Spleen (tissue), 11 donors: Measurements from ENCODE around the gene TEX38. TPM values are rescaled to one million over a fixed set of nuclear protein-coding genes. Genes with fewer than 3 reads are reported as not detected.

Experiments used
- DNase-seq: peaks from one replicate; pipeline ENCODE4 v3.0.0-alpha.2; 2020
- H3K27ac ChIP-seq, 8 donors: fragments of 200-600 bp; sonication (generic) in 7 of 8; 1 replicate in 4 of 8; 2 replicates in 4 of 8; pipeline versions ENCODE4 v1.5.0 to v1.8.0; 2016 to 2021; ENCODE audit warnings: inconsistent platforms in 4 of 8, mild to moderate bottlenecking in 4 of 8, moderate library complexity in 1 of 8
- H3K27me3 ChIP-seq, 7 donors: fragments of 200-600 bp; sonication (generic) in 6 of 7; replicated peaks in 1 of 7; 1 replicate in 4 of 7; 2 replicates in 3 of 7; pipeline versions ENCODE4 v1.5.0 to v1.8.0; 2016 to 2021; ENCODE audit warnings: inconsistent platforms in 3 of 7, mild to moderate bottlenecking in 1 of 7
- H3K36me3 ChIP-seq, 6 donors: fragments of 200-600 bp; sonication (generic) in 5 of 6; 1 replicate in 4 of 6; 2 replicates in 2 of 6; pipeline versions ENCODE4 v1.5.0 to v1.8.0; 2016 to 2021; ENCODE audit warnings: inconsistent platforms in 2 of 6
- H3K4me1 ChIP-seq, 6 donors: fragments of 200-600 bp; sonication (generic) in 5 of 6; 1 replicate in 3 of 6; 2 replicates in 3 of 6; pipeline versions ENCODE4 v1.5.0 to v1.8.0; 2016 to 2021; ENCODE audit warnings: inconsistent platforms in 3 of 6
- H3K4me3 ChIP-seq, 8 donors: fragments of 200-600 bp; sonication (generic) in 7 of 8; 1 replicate in 4 of 8; 2 replicates in 4 of 8; pipeline versions ENCODE4 v1.5.0 to v1.8.0; 2016 to 2021; ENCODE audit warnings: inconsistent platforms in 4 of 8, mild to moderate bottlenecking in 4 of 8, moderate library complexity in 2 of 8
- H3K9me3 ChIP-seq, 8 donors: fragments of 200-600 bp; sonication (generic) in 7 of 8; 1 replicate in 4 of 8; 2 replicates in 4 of 8; pipeline versions ENCODE4 v1.5.0 to v1.8.0; 2016 to 2021; ENCODE audit warnings: inconsistent platforms in 4 of 8
- CTCF ChIP-seq, 11 experiments: fragments of 200-600 bp in 7 of 11; fragments of 450-650 bp in 4 of 11; sonication (generic) in 4 of 11; IDR thresholded peaks in 8 of 11; conservative IDR thresholded peaks in 3 of 11; 1 replicate in 7 of 11; 2 replicates in 4 of 11; pipeline versions ENCODE4 v1.4.0 to v1.8.0; 2016 to 2021; ENCODE audit warnings: antibody characterized with exemption in 11 of 11, inconsistent platforms in 4 of 11, mild to moderate bottlenecking in 1 of 11
- POLR2A ChIP-seq, 3 donors: fragments of 450-650 bp; IDR thresholded peaks; one replicate each; pipeline ENCODE4 v1.5.1; 2017; ENCODE audit warnings: antibody characterized with exemption in 3 of 3, mild to moderate bottlenecking in 1 of 3
- POLR2AphosphoS5 ChIP-seq, 3 donors: sonication (generic); formaldehyde crosslinking; IDR thresholded peaks; one replicate each; pipeline ENCODE4 v1.5.1; 2017; ENCODE audit warnings: antibody characterized with exemption in 3 of 3
- whole genome bisulfite sequencing, 5 donors: extraction: QIAGEN DNeasy Blood & Tissue Kit in 3 of 5; methylation state at CpG; one replicate each; pipeline versions ENCODE4 v1.1.5 to v1.1.7; 2013 to 2018; 5-methylcytosine and 5-hydroxymethylcytosine counted together
- intact Hi-C: fragments of 100-400 bp; cut with DNase I; formaldehyde crosslinking; loops from one replicate; pipeline ENCODE4 v1.15.0; 2023; ENCODE audit warnings: low total_unique reads
- polyA plus RNA-seq, 3 donors: library from polyadenylated mRNA; stranded (reverse); fragments of 200-250 nt; gene quantifications; one replicate each; pipeline ENCODE4 v1.2.1, GENCODE V29; 2013
- total RNA-seq, 7 donors: library from RNA; depleted of rRNA in 3 of 7; stranded (reverse); fragments of >200 nt in 3 of 7; fragmentation: NEBNext Ultra II Directional in 4 of 7; extraction: Animal tissue kit (Norgen Biotek cat#: 25700) in 4 of 7; gene quantifications; one replicate each; pipeline versions ENCODE4 v1.1.0 to v1.2.1, GENCODE V29; 2016 to 2021
- donor health status: healthy with polysubstance abuse.
- donor health status: DM: no; HTN: no; CAD: no; lungs with moderate emphysema.
- donor health status: DM: no; HTN: no; CAD: no.
- donor health status: Bipolar disorder and iron deficiency.
- donor health status: healthy.
- donor health status: DM: no; HTN: no; CAD: no.
- donor health status: DM: yes; HTN: yes; CAD: no.

Gene TEX38
- total and polyA plus RNA-seq, 10 donors = 0.09 to 0.11 TPM; not detected in 8

- no peak overlapping the region for H3K27ac ChIP-seq
- intact Hi-C loops = no loop called here
- peaks cover 0 to 26% (median 15%) of the 10 kb centered on the region in 8 donors for H3K9me3 ChIP-seq
- no peaks in the 10 kb centered on the region for H3K4me1 ChIP-seq
- H3K4me3 ChIP-seq = no peak overlapping the region
- WGBS, 5 donors = 89 to 99% (median 94%) methylated on average over 1 of the region's 1 CpG
- no peak for DNase-seq
- peaks cover 0 to 89% (median 24%) of the 10 kb centered on the region in 6 donors for H3K36me3 ChIP-seq
- TF ChIP-seq POLR2AphosphoS5 (IDR thresholded peaks at IDR 0.05) (no peak), CTCF (IDR thresholded peaks at IDR 0.05 in 8 of 11, conservative IDR thresholded peaks at IDR 0.05 in 3 of 11) (no peak), POLR2A (IDR thresholded peaks at IDR 0.05) (no peak)
- H3K27me3 ChIP-seq = no peaks in the 10 kb centered on the region
Measured at GRCh38 chr1:46646331-46646730, 25.3 kb upstream of the TEX38 start.

DNA sequence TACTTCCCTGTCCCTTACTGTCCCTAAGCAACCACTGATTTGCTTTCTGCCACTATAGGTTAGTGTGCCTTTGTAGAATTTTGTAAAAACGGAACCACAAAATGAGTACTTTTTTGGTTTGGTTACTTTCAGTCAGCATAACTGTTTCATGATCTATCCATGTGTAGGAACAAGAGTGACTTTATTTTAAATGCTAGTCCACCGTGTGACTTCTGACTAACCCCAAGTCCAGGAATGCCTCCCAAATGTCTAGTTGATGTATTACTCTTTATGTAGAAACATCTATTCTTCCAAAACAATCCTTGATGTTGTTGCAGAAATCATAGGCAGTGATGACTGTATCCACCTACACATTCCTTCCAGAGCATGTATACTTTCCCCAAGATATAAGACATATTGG, 24.8 kb upstream of the TEX38 start:
- Histone ChIP-seq H3K4me1 (no peaks in the 10 kb centered on the region), H3K9me3 (peaks cover 0 to 26% (median 15%) of the 10 kb centered on the region in 8 donors), H3K27ac (no peak overlapping the region), H3K4me3 (no peak overlapping the region), H3K27me3 (no peaks in the 10 kb centered on the region), H3K36me3 (peaks cover 0 to 88% (median 23%) of the 10 kb centered on the region in 6 donors)
- no peak for DNase-seq
- 88 to 97% (median 94%) methylated on average over 2 of the region's 2 CpGs for WGBS, 5 donors
- intact Hi-C loops = no loop called here
- no peak for TF ChIP-seq POLR2AphosphoS5 (IDR thresholded peaks at IDR 0.05)
- no peak for TF ChIP-seq POLR2A (IDR thresholded peaks at IDR 0.05)
- no peak for TF ChIP-seq CTCF (IDR thresholded peaks at IDR 0.05 in 8 of 11, conservative IDR thresholded peaks at IDR 0.05 in 3 of 11)

- Histone ChIP-seq H3K4me1 (no peaks in the 10 kb centered on the region), H3K27ac (no peak overlapping the region), H3K9me3 (peaks cover 0 to 26% (median 15%) of the 10 kb centered on the region in 8 donors), H3K27me3 (no peaks in the 10 kb centered on the region), H3K4me3 (no peak overlapping the region), H3K36me3 (peaks cover 3 to 88% (median 30%) of the 10 kb centered on the region in 6 donors)
- TF ChIP-seq POLR2AphosphoS5 (IDR thresholded peaks at IDR 0.05) (no peak), POLR2A (IDR thresholded peaks at IDR 0.05) (no peak), CTCF (IDR thresholded peaks at IDR 0.05 in 8 of 11, conservative IDR thresholded peaks at IDR 0.05 in 3 of 11) (no peak)
- DNase-seq = no peak
- intact Hi-C loops = no loop called here
- WGBS, 5 donors = 90 to 98% (median 97%) methylated on average over 3 of the region's 3 CpGs
Measured at GRCh38 chr1:46647611-46648010, 24.0 kb upstream of the TEX38 start.

DNA sequence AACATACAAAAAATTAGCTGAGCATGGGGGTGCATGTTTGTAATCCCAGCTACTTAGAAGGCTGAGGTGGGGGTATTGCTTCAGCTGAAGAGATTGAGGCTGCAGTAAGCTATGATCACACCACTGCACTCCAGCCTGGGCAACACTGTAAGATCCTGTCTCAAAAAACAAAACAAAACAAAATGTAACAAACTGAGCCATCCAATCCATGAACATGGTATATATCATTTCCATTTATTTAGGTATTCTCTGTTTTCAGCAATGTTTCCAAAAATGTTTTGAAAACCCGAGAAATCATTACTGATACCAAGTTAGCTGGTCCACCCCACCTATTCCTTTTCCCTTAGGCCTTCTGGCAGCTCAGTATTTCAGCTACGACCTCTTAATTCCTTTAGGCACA, 21.9 kb upstream of the TEX38 start:
- WGBS, 5 donors = 95 to 96% (median 96%) methylated on average over 2 of the region's 2 CpGs
- H3K27me3 ChIP-seq = no peaks in the 10 kb centered on the region
- H3K36me3 ChIP-seq = peaks cover 3 to 97% (median 37%) of the 10 kb centered on the region in 6 donors
- peaks cover 0 to 28% (median 16%) of the 10 kb centered on the region in 8 donors for H3K9me3 ChIP-seq
- no peak overlapping the region for H3K4me3 ChIP-seq
- intact Hi-C loops = no loop called here
- no peak overlapping the region for H3K27ac ChIP-seq
- DNase-seq = no peak
- no peaks in the 10 kb centered on the region for H3K4me1 ChIP-seq
- TF ChIP-seq POLR2AphosphoS5 (IDR thresholded peaks at IDR 0.05) = no peak
- TF ChIP-seq CTCF (IDR thresholded peaks at IDR 0.05 in 8 of 11, conservative IDR thresholded peaks at IDR 0.05 in 3 of 11) = no peak
- no peak for TF ChIP-seq POLR2A (IDR thresholded peaks at IDR 0.05)
